ENCODE results near the gene PPP3CA. TPM values are rescaled to one million over a fixed set of nuclear protein-coding genes. Genes with fewer than 3 reads are reported as not detected.

The PPP3CA gene
- total RNA-seq, 4 donors from 2014 or later, result 32.7 to 45.1 (median 44.0) TPM

GRCh38 chr4:101229116-101229515, 118.2 kb downstream of the PPP3CA start:
- WGBS, 2 donors, result 85 to 87% methylated on average over 2 of the region's 2 CpGs
- no peak overlapping the region for H3K27ac ChIP-seq
- H3K27me3 ChIP-seq, result no peaks in the 10 kb centered on the region
- DNase-seq (ENCODE audit: low spot score in 2 of 2), result no peak
- H3K4me1 ChIP-seq, result peaks cover 0 to 61% (median 0%) of the 10 kb centered on the region in 4 donors
- H3K36me3 ChIP-seq, result no peaks in the 10 kb centered on the region
- TF ChIP-seq EP300 (IDR thresholded peaks at IDR 0.05), result no peak
- no peaks in the 10 kb centered on the region for H3K9me3 ChIP-seq
- no peak overlapping the region for H3K4me3 ChIP-seq

GRCh38 chr4:101227715-101228114, 119.6 kb downstream of the PPP3CA start:
- no peak overlapping the region for H3K27ac ChIP-seq
- DNase-seq (ENCODE audit: low spot score in 2 of 2), result no peak
- peaks cover 0 to 73% (median 0%) of the 10 kb centered on the region in 4 donors for H3K4me1 ChIP-seq
- H3K4me3 ChIP-seq, result no peak overlapping the region
- no peaks in the 10 kb centered on the region for H3K9me3 ChIP-seq
- no peaks in the 10 kb centered on the region for H3K27me3 ChIP-seq
- no peaks in the 10 kb centered on the region for H3K36me3 ChIP-seq
- TF ChIP-seq EP300 (IDR thresholded peaks at IDR 0.05) (no peak), CTCF (IDR thresholded peaks at IDR 0.05) (no peak), POLR2A (IDR thresholded peaks at IDR 0.05) (no peak)

GRCh38 chr4:101224358-101225218, 122.7 kb downstream of the PPP3CA start:
- Histone ChIP-seq H3K27me3 (no peaks in the 10 kb centered on the region), H3K36me3 (no peaks in the 10 kb centered on the region), H3K27ac (no peak overlapping the region), H3K9me3 (no peaks in the 10 kb centered on the region), H3K4me3 (no peak overlapping the region), H3K4me1 (peaks cover 0 to 77% (median 1%) of the 10 kb centered on the region in 4 donors)
- TF ChIP-seq EP300 (IDR thresholded peaks at IDR 0.05) (no peak), CTCF (IDR thresholded peaks at IDR 0.05) (no peak), POLR2A (IDR thresholded peaks at IDR 0.05) (no peak)
- 75 to 78% methylated on average over 4 of the region's 4 CpGs for WGBS, 2 donors
- DNase-seq (ENCODE audit: low spot score in 2 of 2), result no peak

- Histone ChIP-seq H3K27me3 (no peaks in the 10 kb centered on the region), H3K36me3 (no peaks in the 10 kb centered on the region), H3K4me1 (peaks cover 0 to 86% (median 14%) of the 10 kb centered on the region in 4 donors), H3K4me3 (no peak overlapping the region), H3K27ac (no peak overlapping the region), H3K9me3 (no peaks in the 10 kb centered on the region)
- TF ChIP-seq EP300 (IDR thresholded peaks at IDR 0.05) (no peak), POLR2A (IDR thresholded peaks at IDR 0.05) (no peak), CTCF (IDR thresholded peaks at IDR 0.05) (no peak)
- WGBS, 2 donors, result 58 to 65% methylated on average over 3 of the region's 3 CpGs
- DNase-seq (ENCODE audit: low spot score in 2 of 2), result no peak
Measured at GRCh38 chr4:101222156-101222845, 125.0 kb downstream of the PPP3CA start.

- H3K27me3 ChIP-seq, result no peaks in the 10 kb centered on the region
- DNase-seq (ENCODE audit: low spot score in 2 of 2), result no peak
- H3K4me1 ChIP-seq, result peaks cover 0 to 82% (median 16%) of the 10 kb centered on the region in 4 donors
- 20 to 21% methylated on average over 2 of the region's 2 CpGs for WGBS, 2 donors
- TF ChIP-seq CTCF (IDR thresholded peaks at IDR 0.05), result no peak
- no peak for TF ChIP-seq EP300 (IDR thresholded peaks at IDR 0.05)
- TF ChIP-seq POLR2A (IDR thresholded peaks at IDR 0.05), result no peak
- H3K9me3 ChIP-seq, result no peaks in the 10 kb centered on the region
- no peak overlapping the region for H3K4me3 ChIP-seq
- no peak overlapping the region for H3K27ac ChIP-seq
- H3K36me3 ChIP-seq, result no peaks in the 10 kb centered on the region
Measured at GRCh38 chr4:101221294-101221693, 126.0 kb downstream of the PPP3CA start.

All from tibial nerve (tissue), 4 donors.